ENCODE results near the gene KLHL42. TPM values are rescaled to one million over a fixed set of nuclear protein-coding genes. Genes with fewer than 3 reads are reported as not detected.
"Not testable (repeated sequence)": the region's sequence is repeated elsewhere in the genome, so short reads cannot be mapped to it uniquely, and the experiment has no call there.

The KLHL42 gene
- total RNA-seq, 1 donor from 2014 or later: 23.6 TPM

DNA sequence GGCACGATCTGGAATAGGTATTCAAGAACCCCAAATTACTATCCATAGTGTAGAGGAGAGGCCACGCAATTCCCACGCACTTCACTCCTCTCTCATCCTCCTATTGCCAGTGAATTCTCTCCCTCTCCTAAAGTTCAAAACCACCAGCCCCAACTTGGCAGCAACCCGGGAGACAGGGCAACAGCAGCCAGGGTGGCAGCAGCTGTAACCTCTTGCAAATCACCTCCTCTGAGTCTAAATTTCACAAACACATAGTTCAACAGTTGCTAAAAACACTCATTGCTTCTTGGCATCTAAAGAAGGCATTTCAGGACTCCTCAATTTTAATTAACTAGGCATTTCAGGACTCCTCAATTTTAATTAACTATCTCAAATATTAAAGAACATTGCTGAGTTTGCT, 37.7 kb downstream of the KLHL42 start:
- no peak for DNase-seq (ENCODE audit: low read depth)

DNA sequence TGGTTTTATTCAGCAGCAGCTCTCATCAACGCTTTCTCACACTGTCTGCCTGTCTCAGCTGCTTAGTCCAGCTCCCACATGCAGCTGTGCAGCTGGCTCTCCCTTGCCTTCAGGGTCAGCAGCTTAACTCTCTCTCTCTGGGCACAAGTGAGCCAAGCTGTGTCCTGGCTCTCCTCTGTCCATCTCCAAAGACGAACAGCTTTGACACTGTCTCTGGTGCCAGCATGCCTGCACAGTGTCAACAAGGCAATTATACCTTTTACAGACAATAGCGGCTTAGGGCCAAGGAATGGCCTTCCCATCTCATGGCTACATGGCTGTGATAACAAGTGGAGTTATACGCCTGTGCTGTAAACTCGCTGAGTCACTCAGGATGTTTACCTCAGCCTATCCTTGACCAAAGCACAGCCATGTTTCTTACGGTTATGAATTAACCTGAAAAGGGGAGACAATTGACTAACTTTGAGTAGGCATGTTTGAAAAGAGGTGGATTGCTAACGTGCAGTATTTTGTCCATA, 38.4 kb downstream of the KLHL42 start:
- no peak for DNase-seq (ENCODE audit: low read depth)

DNA sequence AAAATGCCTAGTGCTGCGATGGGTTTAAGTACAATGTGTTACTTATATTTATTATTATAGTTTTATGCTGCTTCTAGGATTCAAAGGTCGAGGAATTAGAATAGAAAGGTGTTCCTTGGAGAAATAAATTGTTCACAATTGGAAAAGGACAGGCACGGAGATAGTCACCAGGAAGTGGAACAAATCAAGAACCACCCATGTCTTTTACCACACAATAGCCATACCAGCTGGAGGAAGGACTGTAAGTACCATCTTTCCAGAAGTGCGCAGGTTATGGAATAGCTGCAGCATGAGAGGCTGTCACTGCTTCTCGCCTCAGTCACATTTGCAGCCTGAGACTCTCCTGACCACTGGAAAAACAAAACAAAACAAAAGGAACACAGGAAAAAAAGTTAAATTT, 40.5 kb downstream of the KLHL42 start:
- DNase-seq (ENCODE audit: low read depth): no peak

DNA sequence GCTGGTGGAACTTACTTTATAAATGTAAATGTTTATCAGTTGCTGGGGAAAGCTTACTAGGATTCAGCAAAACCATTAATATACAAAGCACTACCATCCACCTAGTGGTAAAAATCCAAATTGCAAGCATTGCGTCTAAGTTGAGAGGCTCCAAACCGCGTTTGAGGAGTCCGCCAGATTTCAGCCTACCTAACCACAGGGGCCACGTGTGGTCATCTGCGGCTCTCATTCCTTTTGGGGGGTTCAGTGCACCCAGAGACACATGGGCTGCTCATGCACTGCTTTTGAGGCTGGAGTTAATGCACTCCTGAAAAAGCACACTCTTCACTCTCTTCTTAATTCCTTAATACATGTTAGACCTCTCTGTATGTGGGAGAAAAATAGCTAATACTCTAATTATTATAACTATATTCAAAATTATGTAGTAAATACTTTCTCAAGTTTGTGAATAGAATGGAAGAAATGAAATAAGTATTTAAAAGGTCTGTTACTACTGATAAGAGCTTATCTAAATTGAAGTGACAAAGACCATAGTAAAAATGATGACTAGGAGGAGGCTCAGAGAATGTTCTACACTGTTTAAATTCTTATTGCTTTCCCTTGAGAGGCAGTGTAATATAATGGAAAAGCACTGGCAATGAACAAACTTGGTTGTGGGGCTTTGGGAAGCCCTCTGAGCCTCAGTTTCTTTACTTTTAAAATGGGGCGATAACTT, 41.4 kb downstream of the KLHL42 start:
- peak; percentile 80 for DNase-seq (ENCODE audit: low read depth)

DNA sequence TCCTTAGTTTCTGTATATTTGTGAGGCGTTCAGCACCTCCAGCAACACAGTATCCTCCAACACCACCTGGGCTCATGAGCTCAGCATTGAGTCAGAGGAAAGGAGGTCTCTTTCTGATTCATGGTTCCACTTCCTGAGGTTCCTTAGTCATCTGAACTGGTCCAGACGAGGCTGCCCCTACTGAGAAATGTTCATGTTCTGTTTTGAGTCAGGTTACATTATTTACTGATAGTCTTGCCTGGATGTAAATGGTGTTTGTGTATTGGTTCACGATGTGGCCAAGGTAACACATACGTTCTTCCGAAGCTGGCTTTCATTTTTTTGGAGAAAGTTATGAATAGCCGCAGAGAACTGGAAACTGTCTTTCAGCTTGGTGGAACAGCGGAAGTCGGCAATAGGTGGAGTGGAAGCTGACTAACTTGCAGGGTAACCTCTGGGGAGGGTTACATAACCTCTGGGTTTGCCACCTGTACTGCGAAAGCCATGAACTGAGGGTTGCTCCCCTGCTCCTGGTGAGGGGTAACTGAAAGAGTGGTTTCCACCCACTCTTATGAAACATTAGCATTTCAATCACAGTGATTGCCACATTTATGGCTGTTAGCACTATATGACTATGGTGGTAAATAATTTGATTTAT, 42.2 kb downstream of the KLHL42 start:
- DNase-seq (ENCODE audit: low read depth): peak; percentile 82

DNA sequence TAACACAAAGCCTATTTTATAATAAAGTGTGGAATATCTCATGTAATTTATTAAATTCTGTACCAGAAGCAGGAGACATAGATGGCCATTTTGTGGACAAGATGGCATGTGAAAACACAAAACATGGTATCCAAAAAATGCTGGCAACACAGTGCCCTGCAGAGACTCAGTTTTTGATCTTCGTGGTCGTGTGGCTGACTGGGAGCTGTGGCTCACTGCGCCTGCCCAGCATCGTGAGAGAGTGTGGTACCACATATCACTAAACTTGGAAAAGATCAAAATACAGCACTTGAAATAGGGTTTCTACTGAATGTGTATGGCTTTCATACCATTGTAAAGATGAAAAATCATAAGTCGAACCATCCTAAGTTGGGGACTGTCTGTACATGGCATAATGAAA, 43.0 kb downstream of the KLHL42 start:
- no peak for DNase-seq (ENCODE audit: low read depth)

DNA sequence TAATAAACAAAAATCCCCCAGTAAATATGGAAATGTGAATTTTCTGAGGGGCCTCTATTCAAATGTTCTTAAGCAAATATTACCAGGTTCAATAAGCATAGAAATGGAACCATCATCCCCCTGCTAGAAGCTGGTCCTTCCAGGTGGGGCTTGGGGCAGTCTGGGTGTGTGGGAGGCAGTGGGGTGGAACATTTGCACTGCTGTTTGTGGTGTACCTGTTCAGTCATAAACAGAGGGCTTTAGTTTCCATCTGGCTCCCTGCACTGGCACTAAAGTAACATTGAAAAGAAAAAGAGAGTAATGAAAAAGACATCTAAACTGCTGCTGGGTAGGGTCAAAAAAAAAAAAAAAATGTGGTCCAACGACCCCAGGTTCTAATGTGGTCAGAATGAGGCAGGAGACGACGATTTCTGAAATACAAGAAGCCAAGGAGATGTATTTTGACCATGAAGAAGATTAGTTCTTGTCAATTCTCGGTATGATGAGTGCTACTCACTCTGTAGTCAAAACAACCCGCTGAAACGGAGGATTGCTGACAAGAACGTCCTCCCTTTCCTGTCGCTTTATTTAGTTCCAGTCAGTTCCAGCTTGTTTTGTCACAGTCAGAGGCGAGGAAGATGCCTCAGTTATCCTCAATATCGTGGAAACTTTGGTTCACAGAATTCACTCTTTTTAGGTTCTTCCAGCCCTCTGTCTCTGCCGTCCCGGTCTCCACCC, 44.3 kb downstream of the KLHL42 start:
- DNase-seq (ENCODE audit: low read depth): no peak

DNA sequence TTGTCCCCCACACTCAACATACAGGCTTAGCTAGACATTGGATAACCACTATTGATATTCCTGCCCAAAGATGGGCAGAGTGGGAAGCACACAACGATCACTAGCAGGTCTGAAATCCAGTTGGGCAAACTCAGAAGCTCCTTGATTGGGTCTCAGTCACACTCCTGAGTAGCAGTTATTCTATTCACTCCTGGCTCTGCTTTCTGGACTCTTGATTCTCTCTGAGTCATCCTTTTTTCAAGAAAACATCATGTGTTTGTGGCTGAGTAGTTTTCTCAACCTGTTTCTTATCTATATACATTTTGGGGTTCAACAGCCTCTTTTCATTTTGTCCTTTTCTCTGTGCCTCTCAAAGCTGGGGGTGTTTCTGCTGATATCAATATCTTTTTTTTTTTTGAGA, 46.0 kb downstream of the KLHL42 start:
- peak; percentile 49 for DNase-seq (ENCODE audit: low read depth)

DNA sequence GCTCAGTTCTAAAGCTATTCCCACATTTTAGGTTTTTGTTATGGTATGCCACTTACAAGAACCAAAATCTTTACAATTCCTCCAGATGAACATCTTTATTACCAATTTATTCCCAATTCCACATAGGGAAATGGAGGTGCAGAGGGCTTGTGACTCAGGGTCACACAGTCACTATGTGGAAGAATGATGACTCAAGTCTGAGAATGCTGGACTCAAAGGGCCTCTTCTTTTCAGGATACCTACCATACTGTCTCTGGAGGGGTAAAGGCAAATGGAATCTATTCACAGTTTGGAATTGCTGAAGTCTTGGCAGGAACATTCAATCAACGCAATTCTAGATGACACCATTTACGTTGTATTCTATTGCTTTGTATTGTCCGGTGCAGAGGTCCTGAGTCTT, 48.2 kb downstream of the KLHL42 start:
- peak; percentile 26 for DNase-seq (ENCODE audit: low read depth)

DNA sequence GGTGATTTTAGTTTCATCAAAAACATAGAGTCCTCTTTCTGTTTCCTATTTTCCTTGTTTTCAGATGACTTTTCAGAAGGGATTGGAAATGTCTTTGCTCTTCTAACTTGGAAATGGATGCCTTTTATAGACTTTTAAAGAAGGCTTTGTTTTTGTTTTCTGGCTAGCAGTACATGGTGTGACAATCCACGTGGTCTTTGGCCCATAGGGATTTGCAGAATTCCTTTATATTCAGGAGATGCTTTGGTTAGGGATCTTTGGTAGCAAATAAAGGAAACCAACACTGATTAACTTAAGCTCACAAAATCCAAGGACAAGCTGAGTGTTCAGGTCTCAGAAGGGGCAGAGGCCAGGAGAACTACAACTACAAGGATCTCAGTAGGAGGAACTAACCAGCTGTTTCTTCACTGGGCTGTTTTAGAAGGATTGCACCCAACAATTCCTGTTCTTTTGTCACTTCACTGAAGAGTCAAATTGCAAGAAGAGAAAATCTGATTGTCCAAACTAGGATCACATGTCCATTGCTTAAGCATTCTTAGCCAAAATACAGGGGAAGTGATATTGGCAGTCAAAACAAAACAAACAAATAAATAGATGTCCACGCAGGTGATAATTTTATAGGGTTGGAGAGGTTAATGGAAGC, 58.6 kb downstream of the KLHL42 start:
- no peak for DNase-seq (ENCODE audit: low read depth)

DNA sequence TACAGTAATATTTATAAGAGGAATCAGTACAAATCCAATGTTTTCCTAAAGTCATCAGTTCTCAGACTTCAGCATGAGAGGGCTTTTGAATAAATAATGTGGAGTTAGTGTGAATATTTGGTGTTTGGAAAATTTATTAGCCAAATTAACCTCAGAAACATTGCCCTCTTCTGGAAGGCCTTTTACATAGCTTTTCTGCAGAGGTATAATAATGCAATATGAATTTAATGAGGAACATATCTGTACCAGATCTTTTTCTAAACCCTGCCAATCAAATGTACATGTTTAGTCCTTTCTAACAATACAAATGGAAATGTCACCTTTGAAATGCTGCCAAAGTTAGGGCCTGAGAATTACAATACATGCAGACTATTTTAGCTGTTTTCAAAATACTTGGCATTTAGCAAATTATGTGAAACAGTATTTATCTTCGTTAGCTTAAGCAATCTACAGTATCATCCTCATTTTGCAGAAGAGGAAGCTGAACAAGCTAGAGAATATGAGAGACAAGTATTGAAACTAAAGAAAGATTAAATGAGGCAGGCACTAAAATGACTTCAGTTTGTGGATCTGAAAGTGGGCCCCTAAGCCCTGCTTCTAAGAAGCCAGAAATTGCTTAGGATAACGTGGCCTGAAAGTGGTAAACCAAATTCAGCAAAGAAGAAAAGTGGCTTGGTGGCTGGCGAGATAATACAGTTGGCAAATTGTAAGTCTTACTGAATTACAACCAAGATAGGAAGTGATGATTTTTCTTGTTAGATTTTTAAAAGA, 60.4 kb downstream of the KLHL42 start:
- no peak for DNase-seq (ENCODE audit: low read depth)

DNA sequence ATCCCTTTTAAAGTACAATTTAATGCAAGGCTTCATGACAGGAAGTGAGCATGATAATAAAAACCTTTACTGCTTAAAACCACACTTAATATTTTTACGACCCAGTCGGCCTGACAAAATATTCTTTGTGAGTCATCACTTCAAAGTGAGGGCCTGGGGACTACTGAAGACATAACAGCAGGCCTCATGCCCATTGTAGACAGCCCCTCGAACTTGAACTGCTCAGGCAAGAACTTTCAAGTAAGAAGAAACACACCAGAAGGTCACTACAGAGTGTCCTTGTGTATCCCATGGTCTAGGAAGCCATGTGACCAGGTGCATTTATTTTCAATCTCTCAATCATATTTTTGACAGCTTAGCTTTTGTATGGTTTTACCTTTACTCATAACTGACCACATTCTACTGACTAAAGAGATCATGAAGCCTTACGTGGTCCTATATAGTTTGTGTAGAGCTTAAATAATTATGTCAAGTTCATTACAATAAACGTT, 61.4 kb downstream of the KLHL42 start:
- DNase-seq (ENCODE audit: low read depth): peak; percentile 18

DNA sequence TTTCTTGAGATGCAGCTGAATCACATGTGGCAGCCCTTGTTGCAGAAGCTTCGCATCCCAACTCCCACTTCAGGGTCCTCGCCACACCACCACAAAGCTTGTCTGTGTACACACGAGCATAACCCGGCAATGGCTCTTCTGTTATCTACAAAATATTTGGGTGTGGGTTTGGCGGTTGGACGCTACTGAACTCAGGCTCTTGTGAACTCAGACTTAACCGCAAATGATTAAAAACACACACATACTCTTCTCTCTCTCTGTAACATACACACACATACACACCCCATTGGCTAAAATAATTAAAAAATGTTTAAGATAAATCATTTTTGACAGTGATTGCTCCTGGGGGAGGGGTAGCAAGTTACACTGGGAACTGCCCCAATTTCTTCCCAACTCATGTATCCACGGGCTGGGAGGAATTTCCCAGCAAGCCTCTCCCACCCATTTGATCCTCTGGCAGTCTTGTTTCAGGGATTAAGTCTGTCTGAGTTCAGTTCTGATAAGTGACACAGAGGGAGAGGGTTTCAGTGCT, 63.7 kb downstream of the KLHL42 start:
- DNase-seq (ENCODE audit: low read depth): no peak

DNA sequence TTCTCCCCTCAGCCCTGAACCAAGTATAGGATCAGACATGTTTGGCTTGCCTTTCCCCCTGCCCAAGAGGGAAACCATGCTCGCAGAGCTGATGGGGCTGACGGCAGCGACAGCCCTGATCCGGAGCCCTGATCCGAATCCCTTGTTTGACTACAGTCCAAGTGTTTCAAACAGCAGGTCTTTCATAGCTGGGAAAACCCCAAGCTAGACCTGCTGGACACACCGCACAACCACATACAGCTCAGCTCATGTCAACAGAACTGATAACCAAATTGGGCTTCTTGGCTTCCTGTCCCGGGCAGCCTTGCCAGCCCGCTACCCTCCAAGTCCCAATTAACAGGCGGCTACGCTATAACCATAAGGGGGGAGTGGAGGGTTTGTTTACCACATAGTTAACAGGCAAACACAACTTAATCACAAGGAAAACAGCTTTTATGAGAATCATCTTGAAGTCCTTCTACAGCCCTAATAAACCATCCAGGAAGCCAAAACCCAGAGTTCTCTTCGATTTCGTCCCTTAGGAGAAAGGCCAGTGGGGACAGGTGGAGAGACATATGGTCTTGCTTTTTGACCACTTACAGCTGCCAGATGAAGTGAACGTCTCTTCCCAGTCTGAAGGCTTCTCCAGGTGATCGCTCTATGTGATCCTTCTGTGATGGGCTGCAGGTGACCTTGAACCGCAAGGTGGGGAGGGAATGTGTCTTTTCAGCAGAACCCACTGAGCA, 64.5 kb downstream of the KLHL42 start:
- no peak for DNase-seq (ENCODE audit: low read depth)

DNA sequence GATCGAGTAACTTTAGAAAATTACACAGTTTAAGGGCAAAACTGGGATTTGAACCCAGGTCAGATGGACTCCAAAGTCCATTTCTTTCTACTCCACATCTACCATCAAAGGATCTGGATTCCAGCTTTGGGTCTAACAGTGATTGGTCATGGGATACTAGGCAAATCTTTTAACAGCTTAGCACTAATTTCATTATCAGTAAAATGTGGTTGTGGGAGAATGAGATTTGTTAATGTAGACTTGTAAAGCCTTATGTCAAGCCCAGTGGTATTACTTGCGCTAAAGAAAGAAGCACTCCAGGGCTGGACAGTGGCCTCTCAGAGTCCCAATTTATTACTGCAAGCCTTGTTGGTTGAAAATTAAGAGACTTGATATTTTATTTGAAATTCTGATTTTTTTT, 65.2 kb downstream of the KLHL42 start:
- no peak for DNase-seq (ENCODE audit: low read depth)

DNA sequence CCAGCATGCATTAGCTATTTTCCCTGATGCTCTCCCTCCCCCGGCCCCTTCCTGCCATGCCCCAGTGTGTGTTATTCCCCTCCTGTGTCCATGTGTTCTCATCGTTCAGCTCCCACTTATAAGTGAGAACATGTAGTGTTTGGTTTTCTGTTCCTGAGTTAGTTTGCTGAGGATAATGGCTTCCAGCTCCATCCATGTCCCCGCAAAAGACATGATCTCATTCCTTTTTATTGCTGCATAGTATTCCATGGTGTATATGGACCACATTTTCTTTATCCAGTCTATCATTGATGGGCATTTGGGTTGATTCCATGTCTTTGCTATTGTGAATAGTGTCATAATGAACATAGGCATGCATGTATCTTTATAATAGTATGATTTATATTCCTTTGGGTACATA, 65.7 kb downstream of the KLHL42 start:
- DNase-seq (ENCODE audit: low read depth): not testable (repeated sequence)

DNA sequence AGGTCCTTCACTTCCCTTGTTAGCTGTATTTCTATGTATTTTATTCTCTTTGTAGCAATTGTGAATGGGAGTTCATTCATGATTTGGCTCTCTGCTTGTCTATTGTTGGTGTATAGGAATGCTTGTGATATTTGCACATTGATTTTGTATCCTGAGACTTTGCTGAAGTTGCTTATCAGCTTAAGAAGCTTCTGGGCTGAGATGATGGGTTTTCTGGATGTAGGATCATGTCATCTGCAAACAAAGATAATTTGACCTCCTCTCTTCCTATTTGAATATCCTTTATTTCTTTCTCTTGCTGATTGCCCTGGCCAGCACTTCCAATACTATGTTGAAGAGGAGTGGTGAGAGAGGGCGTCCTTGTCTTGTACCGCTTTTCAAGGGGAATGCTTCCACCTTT, 67.3 kb downstream of the KLHL42 start:
- not testable (repeated sequence) for DNase-seq (ENCODE audit: low read depth)

DNA sequence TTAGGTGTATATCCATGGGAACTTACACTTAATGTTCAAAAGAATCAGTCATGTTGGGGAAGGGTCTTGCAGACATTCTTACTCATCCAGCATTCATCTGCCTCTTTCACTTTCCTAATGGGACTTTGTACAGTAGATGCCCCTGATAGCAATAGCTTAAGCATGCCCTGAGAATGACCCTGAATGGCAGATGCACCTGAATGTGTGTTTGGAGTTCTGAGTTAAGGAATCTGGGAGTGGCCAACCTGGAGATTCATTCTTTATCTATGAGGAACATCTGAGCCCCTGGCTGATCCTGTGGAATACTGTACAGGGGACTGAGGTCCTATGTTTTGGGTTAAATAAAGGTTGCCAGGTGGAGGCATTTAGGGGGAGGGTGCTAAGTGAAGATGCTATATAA, 71.3 kb downstream of the KLHL42 start:
- no peak for DNase-seq (ENCODE audit: low read depth)

DNA sequence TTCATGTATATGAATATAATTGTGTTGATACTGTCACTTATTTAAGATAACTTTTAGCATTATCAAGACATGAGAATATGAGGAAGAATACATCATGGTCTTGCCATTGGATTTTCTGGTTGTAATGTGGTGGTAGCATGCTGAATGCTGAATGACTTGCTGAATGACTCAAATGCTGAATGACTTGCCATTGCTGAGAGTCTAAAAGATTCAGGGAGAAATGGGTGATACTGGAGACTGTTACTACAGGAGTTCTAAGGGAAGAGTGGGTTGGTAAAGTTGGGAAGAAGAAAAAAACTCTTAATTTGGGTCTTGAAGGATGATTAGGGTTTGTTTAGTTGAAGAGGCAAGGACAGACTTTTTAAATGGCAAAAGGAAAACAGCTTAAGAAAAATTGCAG, 72.1 kb downstream of the KLHL42 start:
- DNase-seq (ENCODE audit: low read depth): no peak

Measured in renal cortical epithelial cell (primary cell).